ENCODE data around the gene ARHGEF17. TPM values are rescaled to one million over a fixed set of nuclear protein-coding genes. Genes with fewer than 3 reads are reported as not detected.
A peak's percentile ranks its signal among the peaks of the same experiment; 100 is the strongest.

ARHGEF17 gene
- total RNA-seq, 4 donors from 2014 or later: 54.0 to 125 (median 61.4) TPM

DNA sequence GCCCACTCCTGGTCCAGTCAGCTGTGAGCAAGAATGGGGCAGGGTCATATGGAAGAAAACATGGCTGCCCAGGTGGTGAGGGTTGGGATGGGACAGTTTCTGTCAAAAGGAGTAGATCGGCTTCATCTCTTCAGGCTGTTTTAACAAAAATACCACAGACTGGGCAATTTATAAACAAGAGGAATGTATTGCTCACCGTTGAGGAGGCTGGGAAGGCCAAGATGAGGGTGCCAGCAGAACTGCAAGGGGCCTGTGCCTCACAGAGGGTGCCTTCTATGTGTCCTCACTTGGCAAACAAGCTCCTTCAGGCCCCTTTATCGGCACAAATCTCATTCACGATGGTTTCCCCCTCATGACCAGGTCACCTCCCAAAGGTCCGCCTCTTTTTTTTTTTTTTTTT is 50.0 kb downstream of the ARHGEF17 start:
- Histone ChIP-seq H3K9me3 (no peaks in the 10 kb centered on the region), H3K4me1 (peaks cover 0 to 3% of the 10 kb centered on the region in 2 donors), H3K36me3 (peaks cover 47 to 51% of the 10 kb centered on the region in 2 donors), H3K4me3 (replicated peaks in 1 of 3) (no peak overlapping the region), H3K27me3 (no peaks in the 10 kb centered on the region), H3K27ac (no peak overlapping the region)
- WGBS, 2 donors: 77 to 79% methylated on average over 5 of the region's 5 CpGs
- no peak for DNase-seq
- intact Hi-C loops (cut with DNase I): no loop called here
- TF ChIP-seq POLR2A (IDR thresholded peaks at IDR 0.05): no peak
- TF ChIP-seq, protein P1, sequence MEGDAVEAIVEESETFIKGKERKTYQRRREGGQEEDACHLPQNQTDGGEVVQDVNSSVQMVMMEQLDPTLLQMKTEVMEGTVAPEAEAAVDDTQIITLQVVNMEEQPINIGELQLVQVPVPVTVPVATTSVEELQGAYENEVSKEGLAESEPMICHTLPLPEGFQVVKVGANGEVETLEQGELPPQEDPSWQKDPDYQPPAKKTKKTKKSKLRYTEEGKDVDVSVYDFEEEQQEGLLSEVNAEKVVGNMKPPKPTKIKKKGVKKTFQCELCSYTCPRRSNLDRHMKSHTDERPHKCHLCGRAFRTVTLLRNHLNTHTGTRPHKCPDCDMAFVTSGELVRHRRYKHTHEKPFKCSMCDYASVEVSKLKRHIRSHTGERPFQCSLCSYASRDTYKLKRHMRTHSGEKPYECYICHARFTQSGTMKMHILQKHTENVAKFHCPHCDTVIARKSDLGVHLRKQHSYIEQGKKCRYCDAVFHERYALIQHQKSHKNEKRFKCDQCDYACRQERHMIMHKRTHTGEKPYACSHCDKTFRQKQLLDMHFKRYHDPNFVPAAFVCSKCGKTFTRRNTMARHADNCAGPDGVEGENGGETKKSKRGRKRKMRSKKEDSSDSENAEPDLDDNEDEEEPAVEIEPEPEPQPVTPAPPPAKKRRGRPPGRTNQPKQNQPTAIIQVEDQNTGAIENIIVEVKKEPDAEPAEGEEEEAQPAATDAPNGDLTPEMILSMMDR (IDR thresholded peaks at IDR 0.05): no peak

DNA sequence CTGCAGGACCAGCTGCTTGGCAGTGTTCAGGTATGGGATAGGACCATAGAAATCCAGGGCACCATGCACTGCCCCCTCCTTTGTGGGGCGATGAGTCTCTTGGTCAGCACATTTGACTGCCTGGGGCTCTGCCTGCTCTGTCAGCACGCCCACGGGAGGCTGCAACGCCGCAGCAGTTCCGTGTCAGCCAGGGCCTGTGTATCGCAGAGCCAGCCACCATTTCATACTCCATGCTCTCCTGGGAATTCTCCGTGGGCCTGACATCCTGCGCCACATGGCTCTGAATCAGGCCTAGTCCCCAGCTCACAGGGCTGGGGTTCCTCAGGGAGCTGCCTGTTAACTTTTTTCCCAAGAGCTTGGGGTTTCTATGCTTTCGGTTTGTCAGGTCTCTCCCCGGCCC is 51.3 kb downstream of the ARHGEF17 start:
- peaks cover 54 to 64% of the 10 kb centered on the region in 2 donors for H3K36me3 ChIP-seq
- no peak for TF ChIP-seq POLR2A (IDR thresholded peaks at IDR 0.05)
- TF ChIP-seq, protein P1 (IDR thresholded peaks at IDR 0.05): no peak
- DNase-seq: peak in 1 of 2 donors; percentile 19
- WGBS, 2 donors: 89 to 94% methylated on average over 4 to 8 of the region's 11 CpGs
- no peaks in the 10 kb centered on the region for H3K9me3 ChIP-seq
- no peak overlapping the region for H3K4me3 ChIP-seq (replicated peaks in 1 of 3)
- no peaks in the 10 kb centered on the region for H3K27me3 ChIP-seq
- intact Hi-C loops (cut with DNase I): no loop called here
- H3K4me1 ChIP-seq: peaks cover 0 to 3% of the 10 kb centered on the region in 2 donors
- peak overlapping the region in 2 of 3 donors; percentile 11 to 24 for H3K27ac ChIP-seq

DNA sequence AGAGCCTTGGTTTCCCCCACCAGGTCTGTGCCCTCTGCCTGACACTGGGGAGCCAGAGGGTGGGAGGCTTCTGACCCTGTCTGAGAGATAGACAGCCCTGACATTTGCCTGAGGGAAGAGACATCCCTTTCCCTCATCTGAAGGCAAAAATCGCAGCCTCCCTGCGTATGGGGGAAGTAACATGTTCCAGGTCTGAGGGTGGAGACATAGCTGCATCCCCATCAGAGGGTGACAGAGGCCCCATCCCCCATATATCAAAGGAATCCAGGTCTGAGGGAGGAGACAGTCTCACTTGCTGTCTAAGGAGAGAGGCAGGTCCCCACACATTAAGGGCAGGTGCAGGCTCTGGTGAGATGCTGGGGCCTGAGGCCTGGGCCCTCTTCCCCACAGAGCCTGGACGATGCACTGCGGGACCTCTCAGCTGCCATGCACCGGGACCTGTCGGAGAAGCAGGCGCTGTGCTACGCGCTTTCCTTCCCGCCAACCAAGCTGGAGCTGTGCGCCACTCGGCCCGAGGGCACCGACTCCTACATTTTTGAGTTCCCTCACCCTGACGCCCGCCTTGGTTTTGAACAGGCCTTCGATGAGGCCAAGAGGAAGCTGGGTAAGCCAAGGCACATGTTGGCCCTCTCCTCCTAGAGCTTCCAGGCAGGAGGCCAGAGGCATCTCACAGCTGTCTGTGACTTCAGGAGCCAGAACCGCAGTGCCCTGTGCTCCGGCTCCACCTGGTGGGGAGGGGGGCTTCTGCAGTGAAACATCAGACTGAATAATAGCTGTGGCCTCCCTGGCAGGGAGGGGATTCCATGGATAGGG is 52.1 kb downstream of the ARHGEF17 start:
- intact Hi-C loops (cut with DNase I): no loop called here
- Histone ChIP-seq H3K36me3 (peaks cover 56 to 69% of the 10 kb centered on the region in 2 donors), H3K4me3 (replicated peaks in 1 of 3) (no peak overlapping the region)

DNA sequence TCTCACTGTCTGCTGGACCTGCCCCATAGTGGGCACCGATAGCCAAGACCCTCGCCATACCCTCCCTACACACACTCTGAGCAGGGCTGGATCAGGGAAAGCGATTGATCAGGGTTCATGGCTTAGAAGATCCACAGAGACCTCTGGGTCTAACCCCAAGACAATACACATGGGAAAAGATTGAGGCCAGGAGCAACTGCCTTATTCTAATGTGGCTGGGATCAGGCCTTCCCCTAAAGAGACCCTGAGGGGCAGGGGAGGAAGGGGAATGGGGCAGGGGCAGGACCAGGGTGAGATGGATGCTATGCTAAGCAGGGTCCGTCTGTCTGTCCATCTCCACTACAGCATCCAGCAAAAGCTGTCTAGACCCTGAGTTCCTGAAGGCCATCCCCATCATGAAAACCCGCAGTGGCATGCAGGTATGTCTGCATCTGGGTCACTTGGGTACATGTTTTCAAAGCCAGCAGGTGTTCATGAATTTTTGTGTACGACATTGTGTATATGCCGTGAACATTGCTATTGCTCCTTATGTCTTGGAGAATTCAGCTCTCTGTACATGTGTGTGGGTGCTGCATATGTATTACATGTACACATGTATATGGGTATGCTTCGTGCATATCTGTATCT is 52.8 kb downstream of the ARHGEF17 start:
- no peak overlapping the region for H3K4me3 ChIP-seq (replicated peaks in 1 of 3)
- DNase-seq: no peak
- H3K36me3 ChIP-seq: peaks cover 63 to 71% of the 10 kb centered on the region in 2 donors
- H3K4me1 ChIP-seq: peaks cover 0 to 3% of the 10 kb centered on the region in 2 donors
- TF ChIP-seq POLR2A (IDR thresholded peaks at IDR 0.05): no peak
- TF ChIP-seq, protein P1 (IDR thresholded peaks at IDR 0.05): no peak
- WGBS, 2 donors: 92 to 94% methylated on average over 8 of the region's 8 CpGs
- no peaks in the 10 kb centered on the region for H3K9me3 ChIP-seq
- no peak overlapping the region for H3K27ac ChIP-seq
- intact Hi-C loops (cut with DNase I): no loop called here
- no peaks in the 10 kb centered on the region for H3K27me3 ChIP-seq

More for the DNA sequence above, 52.1 kb downstream of the ARHGEF17 start:
- Histone ChIP-seq H3K27me3 (no peaks in the 10 kb centered on the region), H3K4me1 (peaks cover 0 to 3% of the 10 kb centered on the region in 2 donors), H3K27ac (peak overlapping the region in 2 of 3 donors; percentile 11 to 24), H3K9me3 (no peaks in the 10 kb centered on the region)
- TF ChIP-seq, protein P1 (IDR thresholded peaks at IDR 0.05): no peak
- TF ChIP-seq POLR2A (IDR thresholded peaks at IDR 0.05): no peak
- no peak for DNase-seq
- 83 to 92% methylated on average over 11 to 19 of the region's 19 CpGs for WGBS, 2 donors

All from thyroid gland (tissue), 4 donors.